GM18498 (cell line): ENCODE results near the gene MBP.
"Not testable (repeated sequence)": the region's sequence is repeated elsewhere in the genome, so short reads cannot be mapped to it uniquely, and the experiment has no call there.

Source experiments
- ATAC-seq: cut with Tn5 transposase; IDR thresholded peaks from one replicate; pipeline ENCODE4 v1.9.1; 2021; ENCODE audit warnings: mild to moderate bottlenecking, moderate library complexity; ENCODE audit not compliant: unreplicated experiment

Gene MBP

GRCh38 chr18:77035380-77036187, 97.0 kb downstream of the MBP start:
- no peak for ATAC-seq

DNA sequence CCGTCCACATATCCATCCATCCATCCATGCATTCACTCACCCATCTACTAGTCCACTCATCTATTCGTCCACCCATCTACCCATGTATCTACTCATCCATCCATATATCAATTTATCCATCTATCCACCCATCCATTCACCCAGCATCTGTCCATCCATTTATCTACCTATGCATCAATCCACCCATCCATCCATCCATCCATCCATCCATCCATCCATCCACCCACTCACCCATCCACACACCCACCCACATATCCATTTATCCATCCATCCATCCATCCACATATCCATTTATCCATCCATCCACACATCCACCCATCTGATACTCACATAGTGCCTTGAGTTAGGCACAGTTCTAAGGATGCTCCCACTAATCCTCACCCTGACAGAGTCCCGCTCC, 99.0 kb downstream of the MBP start:
- ATAC-seq, result no peak

- no peak for ATAC-seq
These were observed 100.3 kb downstream of the MBP start for GRCh38 chr18:77032181-77032701.

DNA sequence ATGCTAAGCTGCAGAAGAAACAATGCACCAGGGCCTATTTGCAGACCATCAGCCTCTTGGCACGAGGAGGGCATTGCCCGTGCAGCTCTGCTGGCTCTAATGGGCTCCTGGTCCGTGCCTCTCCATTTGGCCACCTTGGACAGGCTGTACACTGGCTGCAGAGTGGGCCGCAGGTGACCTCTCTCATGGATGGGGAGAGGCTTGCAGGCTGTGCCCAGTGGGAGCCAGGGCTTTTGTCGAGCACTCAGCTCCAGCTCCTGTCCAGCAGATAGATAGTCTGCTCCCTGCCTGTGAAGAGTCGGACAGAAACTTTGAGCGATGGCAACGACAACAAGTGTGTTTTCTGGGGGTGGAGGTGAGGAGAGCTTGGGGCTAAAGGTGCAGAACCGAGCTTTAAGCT, 100.9 kb downstream of the MBP start:
- ATAC-seq, result no peak

DNA sequence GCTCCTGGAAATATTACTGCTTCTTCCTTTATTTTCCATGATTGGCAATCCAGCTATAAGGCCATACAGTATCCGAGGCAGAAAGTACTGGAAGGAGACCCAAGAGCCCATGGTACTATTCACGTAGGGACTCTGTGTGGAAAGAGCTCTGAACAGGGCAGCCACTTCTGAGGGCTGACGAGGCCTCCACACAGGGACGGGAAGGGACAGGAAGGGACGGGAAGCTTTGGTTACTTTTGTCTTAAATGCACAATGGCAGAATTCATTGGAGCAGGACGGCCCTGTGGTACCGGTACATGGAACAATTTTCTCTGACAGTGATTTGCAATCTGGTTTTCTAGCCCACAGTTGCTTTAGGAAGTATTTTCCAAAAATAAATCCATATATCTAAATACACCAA, 102.4 kb downstream of the MBP start:
- no peak for ATAC-seq

DNA sequence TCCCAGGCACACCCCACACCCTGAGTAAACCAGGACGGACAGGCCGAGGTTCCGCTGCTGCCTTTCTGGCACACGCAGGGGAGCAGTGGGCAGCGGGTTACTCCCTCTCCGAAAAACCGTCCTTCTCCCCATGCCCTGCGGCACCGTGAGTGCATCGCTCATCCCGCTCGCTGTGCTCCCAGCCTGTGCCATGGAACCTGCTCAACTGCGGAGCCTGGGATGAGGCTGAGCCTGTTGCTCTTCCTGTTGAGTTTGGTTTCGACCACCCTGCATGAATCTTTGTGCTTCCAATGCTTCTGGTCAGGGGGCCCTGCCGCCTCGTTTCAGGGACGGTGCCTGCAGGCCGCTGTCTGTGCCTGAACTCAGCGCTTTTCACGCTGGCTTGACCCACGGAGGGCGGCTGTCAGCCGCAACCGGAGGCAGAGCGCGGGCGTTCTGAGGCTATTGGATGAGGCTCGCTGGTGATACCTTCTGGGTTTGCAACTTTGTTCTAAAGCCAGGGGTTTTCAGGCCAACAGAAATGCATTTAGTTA, 106.7 kb downstream of the MBP start:
- no peak for ATAC-seq

GRCh38 chr18:77025123-77025522, 107.5 kb downstream of the MBP start:
- ATAC-seq, result no peak

- ATAC-seq, result no peak
These were observed 108.1 kb downstream of the MBP start for GRCh38 chr18:77024476-77024875.

- no peak for ATAC-seq
These were observed 109.3 kb downstream of the MBP start for GRCh38 chr18:77023102-77023782.

DNA sequence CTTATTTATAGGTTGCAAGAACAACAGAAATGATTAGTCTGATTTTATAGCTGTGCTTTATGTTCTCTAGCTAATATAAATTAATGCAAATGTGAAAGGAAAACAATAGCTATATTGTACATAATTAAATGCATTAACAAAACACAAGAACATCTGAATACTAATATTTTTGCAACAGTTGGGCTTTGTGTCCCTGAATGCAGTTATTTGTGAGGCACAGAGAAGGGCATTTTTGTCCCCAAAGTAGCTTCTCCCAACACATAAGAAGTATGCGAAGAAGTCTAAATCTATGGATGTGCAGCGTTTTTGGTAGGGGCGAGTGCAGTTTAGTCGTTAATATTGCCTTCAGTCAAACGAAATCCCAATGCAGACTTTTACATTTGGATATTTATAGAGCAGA, 110.0 kb downstream of the MBP start:
- no peak for ATAC-seq

- ATAC-seq, result no peak
These were observed 110.5 kb downstream of the MBP start for GRCh38 chr18:77022116-77022515.

DNA sequence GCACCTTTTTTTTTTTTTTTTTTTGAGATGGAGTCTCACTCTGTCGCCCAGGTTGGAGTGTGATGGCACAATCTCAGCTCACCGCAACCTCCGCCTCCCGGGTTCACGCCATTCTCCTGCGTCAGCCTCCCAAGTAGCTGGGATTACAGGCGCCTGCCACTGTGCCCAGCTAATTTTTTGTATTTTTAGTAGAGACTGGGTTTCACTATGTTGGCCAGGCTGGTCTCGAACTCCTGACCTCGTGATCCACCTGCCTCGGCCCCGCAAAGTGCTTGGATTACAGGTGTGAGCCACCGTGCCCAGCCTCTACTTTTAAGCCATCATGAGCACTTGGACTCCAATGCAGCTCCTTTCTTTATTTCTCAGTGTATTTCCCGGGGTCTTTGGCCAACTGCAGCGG, 111.1 kb downstream of the MBP start:
- ATAC-seq, result not testable (repeated sequence)

- no peak for ATAC-seq
These were observed 111.5 kb downstream of the MBP start for GRCh38 chr18:77021075-77021474.

DNA sequence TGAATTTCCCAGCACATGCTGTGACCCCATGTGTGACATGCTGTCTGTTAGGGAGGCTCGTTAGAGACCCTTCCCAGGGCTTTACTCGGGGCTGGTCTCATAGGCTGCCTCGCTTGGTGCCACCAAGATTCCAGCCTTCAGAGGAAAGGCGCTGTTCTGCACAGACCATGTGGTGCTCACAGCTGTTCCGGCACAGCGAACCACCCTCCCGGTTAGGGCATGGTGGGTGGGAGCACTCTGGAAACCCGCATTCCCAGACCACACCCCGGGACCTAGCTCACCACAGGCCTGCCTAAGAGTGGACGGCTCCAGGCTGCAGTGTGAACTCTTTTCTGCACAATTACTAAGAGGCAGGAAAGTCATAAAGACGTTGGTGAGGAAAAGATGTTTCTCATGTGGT, 112.0 kb downstream of the MBP start:
- no peak for ATAC-seq

GRCh38 chr18:77019641-77020040, 112.9 kb downstream of the MBP start:
- no peak for ATAC-seq

- ATAC-seq, result not testable (repeated sequence)
These were observed 113.9 kb downstream of the MBP start for GRCh38 chr18:77018650-77019049.

- ATAC-seq, result no peak
These were observed 115.2 kb downstream of the MBP start for GRCh38 chr18:77017355-77017754.

DNA sequence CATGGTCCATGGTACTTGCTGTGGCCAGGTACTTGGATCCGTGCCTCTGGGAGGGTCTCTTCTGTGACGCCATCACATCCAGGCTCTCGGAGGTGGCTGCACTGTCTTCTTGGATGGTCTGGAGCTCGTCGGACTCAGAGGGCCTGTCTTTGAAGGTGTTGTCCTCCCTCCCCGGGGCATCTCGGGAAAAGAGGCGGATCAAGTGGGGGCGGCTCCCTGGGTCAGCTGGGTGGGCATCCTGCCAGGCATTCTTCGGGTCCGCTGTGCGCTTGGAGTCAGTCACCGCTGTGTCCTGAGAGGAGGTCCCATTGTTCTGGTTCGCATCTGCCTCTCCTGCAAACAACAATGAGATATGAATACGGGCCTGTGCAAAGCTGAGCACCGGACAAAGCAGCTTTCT, 115.6 kb downstream of the MBP start:
- ATAC-seq, result no peak

- ATAC-seq, result no peak
These were observed 116.5 kb downstream of the MBP start for GRCh38 chr18:77015771-77016710.

DNA sequence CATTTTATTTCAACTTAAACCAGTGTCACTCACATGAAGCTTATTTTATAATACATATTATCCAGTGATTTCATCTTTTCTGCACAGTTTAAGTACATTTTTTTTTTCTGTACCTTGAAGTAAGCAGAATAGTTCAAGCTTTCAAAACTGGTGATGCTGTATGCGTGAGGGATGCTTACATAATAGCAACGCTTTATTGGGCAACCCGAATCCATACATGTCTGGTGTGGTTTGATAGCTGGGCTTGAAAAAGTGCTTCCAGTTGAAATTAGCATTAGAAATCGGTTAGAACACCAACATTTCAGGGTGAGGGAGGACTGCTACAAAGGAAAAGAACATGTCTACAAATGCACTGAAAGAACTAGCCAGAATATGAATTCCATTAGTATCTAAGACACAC, 117.4 kb downstream of the MBP start:
- ATAC-seq, result no peak

DNA sequence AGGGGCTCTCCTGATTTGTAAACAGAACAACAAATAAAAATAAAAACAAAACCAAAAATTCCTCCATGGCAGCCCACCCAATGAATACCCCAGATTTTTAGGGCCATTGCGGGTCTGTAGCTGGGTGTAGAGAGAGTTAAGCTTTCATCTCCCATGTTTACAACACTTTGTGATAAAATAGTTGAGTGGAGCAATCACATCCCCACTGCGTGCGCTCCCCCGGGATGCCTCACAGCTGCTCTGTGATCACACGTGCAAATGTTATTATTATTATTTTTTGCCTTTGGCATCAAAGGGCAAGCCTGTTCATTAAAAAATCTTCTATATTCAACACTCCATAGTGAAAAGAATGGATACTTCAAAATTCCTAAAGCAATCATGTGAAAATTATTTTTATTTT, 118.0 kb downstream of the MBP start:
- no peak for ATAC-seq
